ENCODE measurements around the gene LCN10.

GRCh38 chr9:136734837-136735496 is 7.8 kb downstream of the LCN10 start:
- no peak for TF ChIP-seq POLR2A (IDR thresholded peaks at IDR 0.05)
- no peak for TF ChIP-seq CTCF (IDR thresholded peaks at IDR 0.05)
- TF ChIP-seq POLR2AphosphoS5 (IDR thresholded peaks at IDR 0.05): no peak
- no peak for TF ChIP-seq EP300 (IDR thresholded peaks at IDR 0.05)
